ENCODE data around the gene NSUN7. TPM values are rescaled to one million over a fixed set of nuclear protein-coding genes. Genes with fewer than 3 reads are reported as not detected.
"Not testable (repeated sequence)": the region's sequence is repeated elsewhere in the genome, so short reads cannot be mapped to it uniquely, and the experiment has no call there.

The NSUN7 gene
- total RNA-seq, result 0.23 and 0.66 TPM in 2 replicates

- Mint-ChIP-seq H3K4me3 (peak within 1 kb of the TSS; percentile 68), H3K9me3 (peaks cover 8% of the 10 kb centered on the region), H3K4me1 (ENCODE audit: low read depth) (peaks cover 12% of the 10 kb centered on the region), H3K27me3 (ENCODE audit: insufficient read depth) (peaks cover 39% of the 10 kb centered on the region), H3K36me3 (ENCODE audit: low read depth) (peaks cover 7% of the 10 kb centered on the region), H3K27ac (no peak within 1 kb of the TSS)
- intact Hi-C loops (cut with micrococcal nuclease), result no loop called here
- DNase-seq (ENCODE audit: low spot score), result peak; percentile 10
These were observed at the start of gene NSUN7 for GRCh38 chr4:40749717-40750460. NSUN7 (plus strand) TSS chr4:40749955; CDS start chr4:40750694, 739 bp downstream.

GRCh38 chr4:40702137-40702799 is 47.5 kb upstream of the NSUN7 start:
- intact Hi-C loops (cut with micrococcal nuclease), result loop anchor here (1.0 to 5.0 kb wide), 3 partner anchors 34 to 269 kb away; no protein-coding TSS in a partner anchor
- Mint-ChIP-seq H3K4me3 (peak overlapping the region; percentile 5), H3K36me3 (ENCODE audit: low read depth) (peaks cover 3% of the 10 kb centered on the region), H3K27me3 (ENCODE audit: insufficient read depth) (peaks cover 1% of the 10 kb centered on the region), H3K4me1 (ENCODE audit: low read depth) (peaks cover 38% of the 10 kb centered on the region), H3K9me3 (peaks cover 4% of the 10 kb centered on the region), H3K27ac (peak overlapping the region; percentile 81)
- DNase-seq (ENCODE audit: low spot score), result no peak

GRCh38 chr4:40702800-40703151 is 47.0 kb upstream of the NSUN7 start:
- Mint-ChIP-seq H3K4me3 (peak overlapping the region; percentile 11), H3K9me3 (peaks cover 4% of the 10 kb centered on the region), H3K27me3 (ENCODE audit: insufficient read depth) (peaks cover 1% of the 10 kb centered on the region), H3K27ac (peak overlapping the region; percentile 81), H3K36me3 (ENCODE audit: low read depth) (peaks cover 3% of the 10 kb centered on the region), H3K4me1 (ENCODE audit: low read depth) (peaks cover 38% of the 10 kb centered on the region)
- intact Hi-C loops (cut with micrococcal nuclease), result loop anchor here (1.0 to 5.0 kb wide), 3 partner anchors 34 to 269 kb away; no protein-coding TSS in a partner anchor
- DNase-seq (ENCODE audit: low spot score), result no peak

- H3K4me3 Mint-ChIP-seq, result no peak overlapping the region
- peaks cover 6% of the 10 kb centered on the region for H3K27me3 Mint-ChIP-seq (ENCODE audit: insufficient read depth)
- no peak for DNase-seq (ENCODE audit: low spot score)
- H3K4me1 Mint-ChIP-seq (ENCODE audit: low read depth), result peaks cover 32% of the 10 kb centered on the region
- peaks cover 4% of the 10 kb centered on the region for H3K9me3 Mint-ChIP-seq
- intact Hi-C loops (cut with micrococcal nuclease), result loop anchor here (5.0 kb wide), 1 partner anchor 127 kb away; no protein-coding TSS in a partner anchor
- peak overlapping the region; percentile 58 for H3K27ac Mint-ChIP-seq
- H3K36me3 Mint-ChIP-seq (ENCODE audit: low read depth), result peaks cover 3% of the 10 kb centered on the region
These were observed 45.7 kb upstream of the NSUN7 start for GRCh38 chr4:40704073-40704472.

- no peak for DNase-seq (ENCODE audit: low spot score)
- Mint-ChIP-seq H3K4me1 (ENCODE audit: low read depth) (peaks cover 21% of the 10 kb centered on the region), H3K4me3 (no peak overlapping the region), H3K27ac (no peak overlapping the region), H3K27me3 (ENCODE audit: insufficient read depth) (peaks cover 4% of the 10 kb centered on the region), H3K9me3 (no peaks in the 10 kb centered on the region), H3K36me3 (ENCODE audit: low read depth) (peaks cover 2% of the 10 kb centered on the region)
- intact Hi-C loops (cut with micrococcal nuclease), result no loop called here
These were observed 39.1 kb upstream of the NSUN7 start for GRCh38 chr4:40710484-40711254.

GRCh38 chr4:40713001-40713400 is 36.8 kb upstream of the NSUN7 start:
- H3K27me3 Mint-ChIP-seq (ENCODE audit: insufficient read depth); DNase-seq (ENCODE audit: low spot score); H3K27ac Mint-ChIP-seq; H3K4me3 Mint-ChIP-seq; H3K9me3 Mint-ChIP-seq; intact Hi-C loops (cut with micrococcal nuclease); H3K36me3 Mint-ChIP-seq (ENCODE audit: low read depth): not testable (repeated sequence)
- peaks cover 29% of the 10 kb centered on the region for H3K4me1 Mint-ChIP-seq (ENCODE audit: low read depth)

GRCh38 chr4:40713798-40714197 is 36.0 kb upstream of the NSUN7 start:
- intact Hi-C loops (cut with micrococcal nuclease), result no loop called here
- no peaks in the 10 kb centered on the region for H3K9me3 Mint-ChIP-seq
- peaks cover 37% of the 10 kb centered on the region for H3K4me1 Mint-ChIP-seq (ENCODE audit: low read depth)
- no peak overlapping the region for H3K4me3 Mint-ChIP-seq
- peaks cover 2% of the 10 kb centered on the region for H3K36me3 Mint-ChIP-seq (ENCODE audit: low read depth)
- H3K27me3 Mint-ChIP-seq (ENCODE audit: insufficient read depth), result no peaks in the 10 kb centered on the region
- no peak for DNase-seq (ENCODE audit: low spot score)
- H3K27ac Mint-ChIP-seq, result no peak overlapping the region

GRCh38 chr4:40718586-40718985 is 31.2 kb upstream of the NSUN7 start:
- no peak overlapping the region for H3K4me3 Mint-ChIP-seq
- no peaks in the 10 kb centered on the region for H3K36me3 Mint-ChIP-seq (ENCODE audit: low read depth)
- no peaks in the 10 kb centered on the region for H3K9me3 Mint-ChIP-seq
- intact Hi-C loops (cut with micrococcal nuclease), result no loop called here
- peak overlapping the region; percentile 30 for H3K27ac Mint-ChIP-seq
- DNase-seq (ENCODE audit: low spot score), result no peak
- peaks cover 36% of the 10 kb centered on the region for H3K4me1 Mint-ChIP-seq (ENCODE audit: low read depth)
- no peaks in the 10 kb centered on the region for H3K27me3 Mint-ChIP-seq (ENCODE audit: insufficient read depth)

- Mint-ChIP-seq H3K9me3 (no peaks in the 10 kb centered on the region), H3K36me3 (ENCODE audit: low read depth) (no peaks in the 10 kb centered on the region), H3K27ac (peak overlapping the region; percentile 5), H3K4me1 (ENCODE audit: low read depth) (peaks cover 36% of the 10 kb centered on the region), H3K27me3 (ENCODE audit: insufficient read depth) (no peaks in the 10 kb centered on the region), H3K4me3 (no peak overlapping the region)
- intact Hi-C loops (cut with micrococcal nuclease), result loop anchor here (1.0 kb wide), 2 partner anchors 168 to 286 kb away; no protein-coding TSS in a partner anchor
- DNase-seq (ENCODE audit: low spot score), result no peak
These were observed 30.6 kb upstream of the NSUN7 start for GRCh38 chr4:40719008-40719623.

GRCh38 chr4:40720351-40720750 is 29.4 kb upstream of the NSUN7 start:
- H3K27me3 Mint-ChIP-seq (ENCODE audit: insufficient read depth), result no peaks in the 10 kb centered on the region
- H3K4me1 Mint-ChIP-seq (ENCODE audit: low read depth), result peaks cover 41% of the 10 kb centered on the region
- H3K36me3 Mint-ChIP-seq (ENCODE audit: low read depth), result no peaks in the 10 kb centered on the region
- H3K4me3 Mint-ChIP-seq, result no peak overlapping the region
- intact Hi-C loops (cut with micrococcal nuclease), result loop anchor here (2.0 to 10.0 kb wide), 4 partner anchors 94 to 566 kb away; no protein-coding TSS in a partner anchor
- H3K27ac Mint-ChIP-seq, result peak overlapping the region; percentile 69
- peaks cover 3% of the 10 kb centered on the region for H3K9me3 Mint-ChIP-seq
- no peak for DNase-seq (ENCODE audit: low spot score)

- Mint-ChIP-seq H3K36me3 (ENCODE audit: low read depth) (no peaks in the 10 kb centered on the region), H3K4me3 (no peak overlapping the region), H3K9me3 (peaks cover 3% of the 10 kb centered on the region), H3K27ac (peak overlapping the region; percentile 69), H3K27me3 (ENCODE audit: insufficient read depth) (no peaks in the 10 kb centered on the region), H3K4me1 (ENCODE audit: low read depth) (peaks cover 41% of the 10 kb centered on the region)
- no peak for DNase-seq (ENCODE audit: low spot score)
- intact Hi-C loops (cut with micrococcal nuclease), result loop anchor here (1.0 to 10.0 kb wide), 7 partner anchors 22 to 566 kb away; no protein-coding TSS in a partner anchor
These were observed 28.8 kb upstream of the NSUN7 start for GRCh38 chr4:40720916-40721315.

- no peak for DNase-seq (ENCODE audit: low spot score)
- H3K36me3 Mint-ChIP-seq (ENCODE audit: low read depth), result peaks cover 4% of the 10 kb centered on the region
- H3K27ac Mint-ChIP-seq, result no peak overlapping the region
- H3K4me1 Mint-ChIP-seq (ENCODE audit: low read depth), result peaks cover 34% of the 10 kb centered on the region
- peaks cover 3% of the 10 kb centered on the region for H3K9me3 Mint-ChIP-seq
- H3K4me3 Mint-ChIP-seq, result no peak overlapping the region
- H3K27me3 Mint-ChIP-seq (ENCODE audit: insufficient read depth), result no peaks in the 10 kb centered on the region
- intact Hi-C loops (cut with micrococcal nuclease), result loop anchor here (1.0 to 10.0 kb wide), 12 partner anchors 22 to 666 kb away; no protein-coding TSS in a partner anchor
These were observed 28.0 kb upstream of the NSUN7 start for GRCh38 chr4:40721730-40722171.
